ENCODE results near the gene COA7.
A peak's percentile ranks its signal among the peaks of the same experiment; 100 is the strongest.

COA7 gene

DNA sequence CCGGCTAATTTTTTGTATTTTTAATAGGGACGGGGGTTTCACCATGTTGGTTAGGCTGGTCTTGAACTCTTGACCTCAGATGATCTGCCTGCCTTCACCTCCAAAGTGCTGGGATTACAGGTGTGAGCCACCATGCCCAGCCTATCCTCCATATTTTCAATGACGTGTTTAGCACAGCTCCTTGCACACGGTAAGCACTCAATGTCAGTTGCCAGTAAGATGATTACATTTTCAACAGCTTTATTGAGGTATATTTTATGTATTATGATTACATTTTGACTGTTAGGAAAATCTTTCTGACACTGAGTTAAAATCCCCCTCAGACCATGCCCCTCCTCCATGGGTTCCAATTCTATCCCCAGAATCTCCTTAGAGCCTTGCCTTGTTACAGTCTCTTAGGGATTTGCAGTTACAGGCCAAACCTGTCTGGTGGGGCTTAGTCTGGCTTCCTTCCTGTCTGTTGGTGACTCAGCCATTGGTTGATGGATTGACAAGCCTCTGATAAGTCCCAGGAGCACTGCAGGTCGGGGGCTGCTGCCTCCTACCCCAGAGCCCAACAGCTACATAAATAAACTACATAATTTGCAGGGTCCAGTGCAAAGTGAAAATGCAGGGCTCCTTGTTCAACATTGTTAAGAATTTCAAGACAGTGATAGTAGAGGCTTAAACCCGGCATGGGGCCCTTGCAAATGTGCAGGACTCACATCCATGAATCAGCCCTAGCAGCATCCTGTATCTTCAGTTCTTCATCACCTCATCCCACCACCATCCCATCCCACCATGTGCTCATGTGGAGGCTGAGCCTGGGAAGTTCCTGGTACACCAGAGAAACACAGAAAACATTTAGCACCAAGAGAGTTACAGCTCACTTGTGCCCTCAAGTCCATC, 23.4 kb downstream of the COA7 start:
- H3K4me1 ChIP-seq (ENCODE audit: insufficient read depth, insufficient read length) = peaks cover 11% of the 10 kb centered on the region
- H3K36me3 ChIP-seq (ENCODE audit: insufficient read depth, insufficient read length, low read length) = no peaks in the 10 kb centered on the region
- no peaks in the 10 kb centered on the region for H3K27me3 ChIP-seq (ENCODE audit: insufficient read depth, insufficient read length)
- H3K4me3 ChIP-seq (ENCODE audit: insufficient read length, low read depth) = no peak overlapping the region
- H3K9ac ChIP-seq (ENCODE audit: insufficient read length, low read depth) = no peak overlapping the region
- no peak for DNase-seq (ENCODE audit: low read depth, low spot score)
- no peaks in the 10 kb centered on the region for H3K9me3 ChIP-seq (ENCODE audit: insufficient read depth, low read length)
- TF ChIP-seq YY1 (IDR thresholded peaks at IDR 0.05; ENCODE audit: insufficient read depth, insufficient read length) (no peak), ZNF274 (IDR thresholded peaks at IDR 0.05; ENCODE audit: low read depth, low read length) (no peak), SUZ12 (IDR thresholded peaks at IDR 0.05; ENCODE audit: extremely low read depth, insufficient read depth, insufficient read length) (no peak)

DNA sequence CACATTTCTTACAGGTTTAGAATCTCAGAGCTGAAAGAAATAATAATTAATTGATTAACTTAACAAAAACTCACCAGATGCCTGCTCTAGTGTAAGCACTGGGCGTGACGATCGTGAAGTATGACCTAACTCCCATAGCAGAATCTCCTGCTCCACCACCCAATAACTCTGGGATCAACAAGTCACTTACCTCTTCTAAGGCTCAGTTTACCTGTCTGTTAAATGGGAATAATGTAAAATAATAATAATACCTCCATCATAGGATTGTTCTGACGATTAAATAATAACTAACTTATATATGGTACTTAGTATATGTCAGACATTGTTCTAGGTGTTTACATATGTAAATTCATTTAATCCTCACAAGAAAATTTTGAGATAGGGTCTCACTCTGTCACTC, 24.6 kb downstream of the COA7 start:
- Histone ChIP-seq H3K27me3 (ENCODE audit: insufficient read depth, insufficient read length) (no peaks in the 10 kb centered on the region), H3K4me3 (ENCODE audit: insufficient read length, low read depth) (no peak overlapping the region), H3K36me3 (ENCODE audit: insufficient read depth, insufficient read length, low read length) (no peaks in the 10 kb centered on the region), H3K4me1 (ENCODE audit: insufficient read depth, insufficient read length) (peaks cover 10% of the 10 kb centered on the region), H3K9me3 (ENCODE audit: insufficient read depth, low read length) (no peaks in the 10 kb centered on the region), H3K9ac (ENCODE audit: insufficient read length, low read depth) (no peak overlapping the region)
- no peak for DNase-seq (ENCODE audit: low read depth, low spot score)
- no peak for TF ChIP-seq ZNF274 (IDR thresholded peaks at IDR 0.05; ENCODE audit: low read depth, low read length)
- no peak for TF ChIP-seq YY1 (IDR thresholded peaks at IDR 0.05; ENCODE audit: insufficient read depth, insufficient read length)
- TF ChIP-seq SUZ12 (IDR thresholded peaks at IDR 0.05; ENCODE audit: extremely low read depth, insufficient read depth, insufficient read length) = no peak

DNA sequence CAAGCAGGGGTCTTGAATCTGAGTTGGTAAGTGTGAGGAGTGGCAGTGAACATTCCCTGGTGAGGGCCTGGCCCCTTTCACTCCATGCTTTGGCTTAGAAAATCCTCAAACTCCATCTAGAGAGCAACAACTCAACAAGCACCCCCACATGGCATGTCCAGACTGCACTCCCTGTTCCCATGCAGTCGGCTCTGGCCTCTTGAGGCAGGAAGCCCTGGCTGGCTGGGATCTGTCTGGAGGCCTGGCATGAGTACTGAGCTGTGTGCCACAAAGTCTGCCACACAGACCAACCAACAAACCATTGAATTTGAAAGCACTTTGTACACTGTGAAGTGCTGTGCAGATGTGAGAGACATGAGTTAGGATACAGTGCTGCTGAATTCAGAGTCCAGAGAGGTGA, 25.2 kb downstream of the COA7 start:
- DNase-seq (ENCODE audit: low read depth, low spot score) = no peak
- H3K4me3 ChIP-seq (ENCODE audit: insufficient read length, low read depth) = no peak overlapping the region
- H3K27me3 ChIP-seq (ENCODE audit: insufficient read depth, insufficient read length) = no peaks in the 10 kb centered on the region
- H3K4me1 ChIP-seq (ENCODE audit: insufficient read depth, insufficient read length) = peaks cover 11% of the 10 kb centered on the region
- H3K36me3 ChIP-seq (ENCODE audit: insufficient read depth, insufficient read length, low read length) = no peaks in the 10 kb centered on the region
- H3K9me3 ChIP-seq (ENCODE audit: insufficient read depth, low read length) = no peaks in the 10 kb centered on the region
- H3K9ac ChIP-seq (ENCODE audit: insufficient read length, low read depth) = peak overlapping the region; percentile 3
- no peak for TF ChIP-seq SUZ12 (IDR thresholded peaks at IDR 0.05; ENCODE audit: extremely low read depth, insufficient read depth, insufficient read length)
- no peak for TF ChIP-seq ZNF274 (IDR thresholded peaks at IDR 0.05; ENCODE audit: low read depth, low read length)
- no peak for TF ChIP-seq YY1 (IDR thresholded peaks at IDR 0.05; ENCODE audit: insufficient read depth, insufficient read length)

DNA sequence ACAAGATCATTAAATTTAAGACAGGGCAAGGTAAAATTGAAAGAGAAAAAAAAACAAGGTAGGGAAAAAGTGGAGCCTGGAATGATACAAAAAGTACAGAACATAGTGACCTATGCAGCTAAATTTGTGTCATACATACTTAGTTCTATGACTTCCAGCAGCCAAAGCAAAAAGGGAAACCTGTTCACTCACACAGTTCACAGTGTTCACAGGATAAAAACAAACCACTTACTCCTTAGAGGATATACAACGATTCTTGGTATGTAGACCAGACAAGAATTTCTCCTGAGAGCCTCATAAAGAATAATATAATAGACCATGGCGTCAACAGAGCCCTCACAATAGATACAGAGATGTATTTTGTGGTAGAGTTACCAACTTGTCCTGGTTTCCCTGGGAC, 27.5 kb downstream of the COA7 start:
- no peaks in the 10 kb centered on the region for H3K9me3 ChIP-seq (ENCODE audit: insufficient read depth, low read length)
- no peak overlapping the region for H3K9ac ChIP-seq (ENCODE audit: insufficient read length, low read depth)
- TF ChIP-seq ZNF274 (IDR thresholded peaks at IDR 0.05; ENCODE audit: low read depth, low read length) (no peak), YY1 (IDR thresholded peaks at IDR 0.05; ENCODE audit: insufficient read depth, insufficient read length) (no peak)
- no peak for DNase-seq (ENCODE audit: low read depth, low spot score)
- H3K36me3 ChIP-seq (ENCODE audit: insufficient read depth, insufficient read length, low read length) = no peaks in the 10 kb centered on the region
- H3K4me3 ChIP-seq (ENCODE audit: insufficient read length, low read depth) = no peak overlapping the region
- peaks cover 15% of the 10 kb centered on the region for H3K4me1 ChIP-seq (ENCODE audit: insufficient read depth, insufficient read length)
- H3K27me3 ChIP-seq (ENCODE audit: insufficient read depth, insufficient read length) = no peaks in the 10 kb centered on the region

DNA sequence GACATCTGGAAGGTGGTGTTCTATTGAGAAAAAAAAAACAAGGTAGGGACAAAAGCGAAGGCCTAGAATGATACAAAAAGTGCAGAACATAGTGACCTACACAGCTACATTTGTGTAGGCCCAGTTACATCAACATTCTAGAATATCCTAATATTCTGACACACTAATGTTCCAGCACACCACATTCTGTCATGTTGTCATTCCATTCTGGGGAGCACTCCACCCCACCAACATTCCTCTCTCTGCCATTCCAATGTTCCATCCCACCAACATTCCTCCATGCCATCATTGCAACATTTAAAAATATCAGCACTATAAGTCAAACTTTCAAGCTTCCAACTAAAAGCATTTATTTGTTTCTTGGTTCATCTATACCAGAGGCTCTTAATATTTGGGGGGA, 28.5 kb downstream of the COA7 start:
- Histone ChIP-seq H3K4me3 (ENCODE audit: insufficient read length, low read depth) (no peak overlapping the region), H3K4me1 (ENCODE audit: insufficient read depth, insufficient read length) (peaks cover 20% of the 10 kb centered on the region), H3K9ac (ENCODE audit: insufficient read length, low read depth) (no peak overlapping the region), H3K36me3 (ENCODE audit: insufficient read depth, insufficient read length, low read length) (no peaks in the 10 kb centered on the region), H3K9me3 (ENCODE audit: insufficient read depth, low read length) (no peaks in the 10 kb centered on the region), H3K27me3 (ENCODE audit: insufficient read depth, insufficient read length) (no peaks in the 10 kb centered on the region)
- DNase-seq (ENCODE audit: low read depth, low spot score) = no peak
- TF ChIP-seq YY1 (IDR thresholded peaks at IDR 0.05; ENCODE audit: insufficient read depth, insufficient read length) (no peak), SUZ12 (IDR thresholded peaks at IDR 0.05; ENCODE audit: extremely low read depth, insufficient read depth, insufficient read length) (no peak), ZNF274 (IDR thresholded peaks at IDR 0.05; ENCODE audit: low read depth, low read length) (no peak)

DNA sequence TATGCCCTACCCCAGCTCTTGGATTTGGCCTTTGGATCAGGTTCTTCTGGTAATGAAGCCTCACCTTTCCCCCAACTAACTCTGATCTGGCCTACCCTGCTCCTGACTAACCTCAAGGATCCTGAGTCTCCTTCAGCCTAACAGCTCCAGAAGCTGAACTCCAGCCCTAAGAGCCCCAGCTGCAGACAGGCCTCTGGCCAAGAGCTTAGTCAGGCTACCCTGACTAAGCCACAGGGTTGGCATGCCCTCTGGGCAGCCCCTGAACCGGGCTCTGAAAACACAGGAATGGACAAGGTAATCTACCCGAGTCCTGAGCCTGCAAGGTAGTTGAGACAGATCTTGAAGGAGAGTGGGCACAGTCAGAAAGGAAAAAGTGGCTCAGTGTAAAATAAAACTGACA, 29.4 kb downstream of the COA7 start:
- Histone ChIP-seq H3K9me3 (ENCODE audit: insufficient read depth, low read length) (no peaks in the 10 kb centered on the region), H3K4me3 (ENCODE audit: insufficient read length, low read depth) (no peak overlapping the region), H3K4me1 (ENCODE audit: insufficient read depth, insufficient read length) (peaks cover 17% of the 10 kb centered on the region), H3K27me3 (ENCODE audit: insufficient read depth, insufficient read length) (no peaks in the 10 kb centered on the region), H3K36me3 (ENCODE audit: insufficient read depth, insufficient read length, low read length) (no peaks in the 10 kb centered on the region), H3K9ac (ENCODE audit: insufficient read length, low read depth) (no peak overlapping the region)
- DNase-seq (ENCODE audit: low read depth, low spot score) = no peak
- no peak for TF ChIP-seq ZNF274 (IDR thresholded peaks at IDR 0.05; ENCODE audit: low read depth, low read length)
- TF ChIP-seq YY1 (IDR thresholded peaks at IDR 0.05; ENCODE audit: insufficient read depth, insufficient read length) = no peak
- no peak for TF ChIP-seq SUZ12 (IDR thresholded peaks at IDR 0.05; ENCODE audit: extremely low read depth, insufficient read depth, insufficient read length)

DNA sequence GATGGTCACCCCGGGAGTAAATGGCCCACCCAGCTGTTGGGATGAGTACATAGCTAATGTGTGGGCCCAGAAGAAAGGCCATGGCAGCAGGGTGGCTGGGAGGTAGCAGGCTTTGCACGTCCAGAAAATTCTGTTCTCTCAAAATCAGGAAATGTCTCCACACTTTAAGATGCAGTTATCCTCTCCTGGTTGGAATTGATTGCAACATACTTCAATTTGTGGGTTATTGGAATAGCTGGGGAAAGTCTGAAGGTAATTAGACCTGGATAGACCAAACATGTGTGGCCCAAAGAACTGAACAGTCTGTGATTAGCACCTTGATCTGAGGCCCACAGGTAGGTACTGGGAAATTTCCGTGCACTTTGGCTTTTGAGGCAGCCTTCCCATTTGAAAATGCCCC, 30.2 kb downstream of the COA7 start:
- DNase-seq (ENCODE audit: low read depth, low spot score) = no peak
- TF ChIP-seq SUZ12 (IDR thresholded peaks at IDR 0.05; ENCODE audit: extremely low read depth, insufficient read depth, insufficient read length) (no peak), YY1 (IDR thresholded peaks at IDR 0.05; ENCODE audit: insufficient read depth, insufficient read length) (no peak), ZNF274 (IDR thresholded peaks at IDR 0.05; ENCODE audit: low read depth, low read length) (no peak)
- H3K4me1 ChIP-seq (ENCODE audit: insufficient read depth, insufficient read length) = peaks cover 17% of the 10 kb centered on the region
- H3K9ac ChIP-seq (ENCODE audit: insufficient read length, low read depth) = no peak overlapping the region
- H3K4me3 ChIP-seq (ENCODE audit: insufficient read length, low read depth) = no peak overlapping the region
- H3K36me3 ChIP-seq (ENCODE audit: insufficient read depth, insufficient read length, low read length) = no peaks in the 10 kb centered on the region
- no peaks in the 10 kb centered on the region for H3K27me3 ChIP-seq (ENCODE audit: insufficient read depth, insufficient read length)
- H3K9me3 ChIP-seq (ENCODE audit: insufficient read depth, low read length) = no peaks in the 10 kb centered on the region
